ENCODE results near the gene SERINC5. TPM values are rescaled to one million over a fixed set of nuclear protein-coding genes. Genes with fewer than 3 reads are reported as not detected.

Gene SERINC5
- total and polyA plus RNA-seq, 12 donors, result 14.4 to 258 (median 88.0) TPM

GRCh38 chr5:80269991-80270438 is 14.2 kb upstream of the SERINC5 start:
- Histone ChIP-seq H3K27ac (no peak overlapping the region), H3K9me3 (replicated peaks in 1 of 3) (no peaks in the 10 kb centered on the region), H3K27me3 (no peaks in the 10 kb centered on the region), H3K4me1 (replicated peaks in 1 of 2) (no peaks in the 10 kb centered on the region), H3K4me3 (no peak overlapping the region), H3K36me3 (replicated peaks in 1 of 2) (no peaks in the 10 kb centered on the region)
- DNase-seq, result no peak
- intact Hi-C loops (cut with DNase I), result loop anchor here in 1 of 2 donors (10.0 kb wide), 1 partner anchor 175 kb away; no protein-coding TSS in a partner anchor
- WGBS, 4 donors, result 79 to 87% (median 86%) methylated on average over 8 of the region's 8 CpGs
- TF ChIP-seq CTCF (IDR thresholded peaks at IDR 0.05), result no peak
- TF ChIP-seq POLR2A (IDR thresholded peaks at IDR 0.05), result no peak

DNA sequence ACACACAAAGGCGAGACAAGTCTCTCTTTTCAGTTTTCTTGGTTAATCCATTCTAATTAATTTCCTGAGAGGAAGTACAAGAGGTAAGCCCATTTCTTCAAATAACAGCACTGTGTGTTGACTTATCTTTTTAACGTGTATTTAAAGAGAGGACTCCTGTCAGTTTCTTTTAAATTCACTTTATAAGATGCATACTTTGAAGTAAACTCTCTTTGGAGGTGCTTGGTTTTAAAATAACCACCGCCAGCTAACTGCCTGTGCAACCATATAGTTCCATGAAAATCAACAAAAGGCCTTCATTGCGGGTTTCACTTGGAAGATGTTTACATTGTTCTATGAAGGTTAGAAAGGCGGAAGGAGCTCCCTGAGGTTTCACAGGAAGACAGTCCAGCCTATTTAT is 13.1 kb upstream of the SERINC5 start:
- TF ChIP-seq POLR2A (IDR thresholded peaks at IDR 0.05), result no peak
- no peak for TF ChIP-seq CTCF (IDR thresholded peaks at IDR 0.05)
- intact Hi-C loops (cut with DNase I), result no loop called here
- 64 to 82% (median 75%) methylated on average over 5 of the region's 5 CpGs for WGBS, 4 donors
- H3K4me3 ChIP-seq, result no peak overlapping the region
- no peak overlapping the region for H3K27ac ChIP-seq
- H3K9me3 ChIP-seq (replicated peaks in 1 of 3), result no peaks in the 10 kb centered on the region
- no peak for DNase-seq
- H3K4me1 ChIP-seq (replicated peaks in 1 of 2), result no peaks in the 10 kb centered on the region
- H3K27me3 ChIP-seq, result no peaks in the 10 kb centered on the region
- H3K36me3 ChIP-seq (replicated peaks in 1 of 2), result no peaks in the 10 kb centered on the region

DNA sequence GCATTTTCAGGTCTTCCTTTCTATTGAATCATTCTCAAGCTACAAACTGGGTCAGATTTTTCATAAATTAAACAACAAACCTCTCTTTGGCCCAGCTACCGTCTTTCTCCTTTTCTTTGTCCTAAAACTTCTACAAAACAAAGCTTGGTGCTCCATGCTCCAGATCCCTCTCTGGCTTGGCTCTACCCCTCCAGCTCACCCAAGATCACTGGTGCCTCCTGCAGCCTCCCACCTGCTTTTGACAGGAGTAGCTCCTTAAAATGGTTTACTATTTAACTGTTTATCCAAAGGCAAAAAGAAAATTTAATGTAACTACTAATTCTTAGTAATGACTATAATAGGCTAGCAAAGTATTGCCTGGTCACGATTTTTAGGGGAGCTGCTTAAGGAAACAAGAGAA is 10.7 kb upstream of the SERINC5 start:
- Histone ChIP-seq H3K27me3 (no peaks in the 10 kb centered on the region), H3K27ac (no peak overlapping the region), H3K9me3 (replicated peaks in 1 of 3) (no peaks in the 10 kb centered on the region), H3K36me3 (replicated peaks in 1 of 2) (no peaks in the 10 kb centered on the region), H3K4me1 (replicated peaks in 1 of 2) (no peaks in the 10 kb centered on the region), H3K4me3 (no peak overlapping the region)
- intact Hi-C loops (cut with DNase I), result no loop called here
- WGBS, 4 donors, result 49 to 63% (median 55%) methylated on average over 2 of the region's 2 CpGs
- no peak for DNase-seq
- TF ChIP-seq POLR2A (IDR thresholded peaks at IDR 0.05) (no peak), CTCF (IDR thresholded peaks at IDR 0.05) (no peak)

DNA sequence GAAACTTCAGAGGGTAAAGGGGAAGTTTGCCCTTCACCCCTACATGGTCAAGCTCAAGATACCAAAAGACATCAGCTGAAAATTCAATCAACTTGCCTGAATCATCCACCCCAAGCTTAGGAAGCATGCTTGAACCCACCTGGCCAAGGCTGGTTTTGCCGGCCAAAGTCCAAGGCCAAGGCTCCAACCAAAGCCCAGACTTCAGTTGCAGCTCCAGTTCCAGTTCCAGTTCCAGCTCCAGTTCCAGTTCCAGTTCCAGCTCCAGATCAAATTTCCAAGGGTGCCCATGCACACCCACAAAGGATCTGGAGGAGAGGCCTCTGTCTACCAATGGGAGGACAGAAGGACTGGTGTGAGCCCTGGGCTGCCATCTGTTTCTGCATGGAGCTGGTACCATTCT is 4.6 kb upstream of the SERINC5 start:
- H3K36me3 ChIP-seq (replicated peaks in 1 of 2), result no peaks in the 10 kb centered on the region
- no peak for DNase-seq
- WGBS, 4 donors, result 52 to 83% (median 59%) methylated on average over 1 of the region's 1 CpG
- H3K4me1 ChIP-seq (replicated peaks in 1 of 2), result peaks cover 13% of the 10 kb centered on the region in 2 donors
- TF ChIP-seq CTCF (IDR thresholded peaks at IDR 0.05), result no peak
- no peak for TF ChIP-seq POLR2A (IDR thresholded peaks at IDR 0.05)
- no peaks in the 10 kb centered on the region for H3K27me3 ChIP-seq
- H3K4me3 ChIP-seq, result no peak overlapping the region
- H3K27ac ChIP-seq, result no peak overlapping the region
- H3K9me3 ChIP-seq (replicated peaks in 1 of 3), result no peaks in the 10 kb centered on the region
- intact Hi-C loops (cut with DNase I), result no loop called here

All from adrenal gland (tissue), 12 donors.